Left ventricle myocardium inferior (tissue), 1 donor: Measurements from ENCODE around the gene RSPO4. TPM values are rescaled to one million over a fixed set of nuclear protein-coding genes. Genes with fewer than 3 reads are reported as not detected.

Source experiments
- DNase-seq: peaks from one replicate; pipeline ENCODE4 v3.0.0-alpha.2; 2020
- H3K27ac ChIP-seq: fragments of 200-600 bp; replicated peaks from 2 replicates; pipeline ENCODE4 v1.8.0; 2021
- H3K27me3 ChIP-seq: fragments of 200-600 bp; 2 replicates; pipeline ENCODE4 v1.8.0; 2021; ENCODE audit warnings: low read depth
- H3K36me3 ChIP-seq: fragments of 200-600 bp; 2 replicates; pipeline ENCODE4 v1.8.0; 2021
- H3K4me1 ChIP-seq: fragments of 200-600 bp; 2 replicates; pipeline ENCODE4 v1.8.0; 2021
- H3K4me3 ChIP-seq: fragments of 200-600 bp; 2 replicates; pipeline ENCODE4 v1.8.0; 2021; ENCODE audit warnings: mild to moderate bottlenecking, moderate library complexity
- H3K9me3 ChIP-seq: fragments of 200-600 bp; replicated peaks from 2 replicates; pipeline ENCODE4 v1.8.0; 2021
- CTCF ChIP-seq: fragments of 200-600 bp; IDR thresholded peaks from 2 replicates; pipeline ENCODE4 v1.8.0; 2021; ENCODE audit warnings: antibody characterized with exemption, mild to moderate bottlenecking, borderline replicate concordance
- intact Hi-C: fragments of 100-400 bp; cut with micrococcal nuclease; formaldehyde crosslinking; loops from one replicate; pipeline ENCODE4 v1.11.0; 2022
- total RNA-seq: library from RNA; stranded (reverse); fragmentation: NEBNext Ultra II Directional; extraction: Animal tissue kit (Norgen Biotek cat#: 25700); gene quantifications from one replicate; pipeline ENCODE4 v1.2.1, GENCODE V29; 2021
- donor health status: DM: no; HTN: yes; CAD: no; lungs with severe emphysema.

RSPO4 gene
- total RNA-seq, 1 donor from 2014 or later, result not detected

- Histone ChIP-seq H3K27me3 (peaks cover 39% of the 10 kb centered on the region), H3K4me3 (no peak overlapping the region), H3K36me3 (no peaks in the 10 kb centered on the region), H3K4me1 (no peaks in the 10 kb centered on the region), H3K9me3 (no peaks in the 10 kb centered on the region), H3K27ac (no peak overlapping the region)
- no peak for TF ChIP-seq CTCF
- intact Hi-C loops, result no loop called here
- DNase-seq, result no peak
Measured at GRCh38 chr20:1022871-1023270, 20.8 kb upstream of the RSPO4 start.

- DNase-seq, result no peak
- no peaks in the 10 kb centered on the region for H3K36me3 ChIP-seq
- no peak overlapping the region for H3K4me3 ChIP-seq
- H3K27ac ChIP-seq, result no peak overlapping the region
- H3K9me3 ChIP-seq, result no peaks in the 10 kb centered on the region
- intact Hi-C loops, result no loop called here
- H3K4me1 ChIP-seq, result no peaks in the 10 kb centered on the region
- peaks cover 34% of the 10 kb centered on the region for H3K27me3 ChIP-seq
- TF ChIP-seq CTCF, result no peak
Measured at GRCh38 chr20:1020614-1021013, 18.5 kb upstream of the RSPO4 start.

- Histone ChIP-seq H3K9me3 (no peaks in the 10 kb centered on the region), H3K36me3 (no peaks in the 10 kb centered on the region)
- no peak for DNase-seq
Measured at GRCh38 chr20:1019344-1019743, 17.2 kb upstream of the RSPO4 start.

GRCh38 chr20:1017677-1018076, 15.6 kb upstream of the RSPO4 start:
- Histone ChIP-seq H3K36me3 (no peaks in the 10 kb centered on the region), H3K9me3 (no peaks in the 10 kb centered on the region), H3K27me3 (peaks cover 51% of the 10 kb centered on the region), H3K4me1 (no peaks in the 10 kb centered on the region), H3K27ac (no peak overlapping the region), H3K4me3 (no peak overlapping the region)
- intact Hi-C loops, result no loop called here
- no peak for TF ChIP-seq CTCF
- no peak for DNase-seq

More at GRCh38 chr20:1019344-1019743, 17.2 kb upstream of the RSPO4 start:
- no peak for TF ChIP-seq CTCF
- Histone ChIP-seq H3K4me3 (no peak overlapping the region), H3K27me3 (peaks cover 39% of the 10 kb centered on the region), H3K4me1 (no peaks in the 10 kb centered on the region), H3K27ac (no peak overlapping the region)
- intact Hi-C loops, result no loop called here

- peaks cover 47% of the 10 kb centered on the region for H3K27me3 ChIP-seq
- H3K9me3 ChIP-seq, result no peaks in the 10 kb centered on the region
- DNase-seq, result no peak
- H3K36me3 ChIP-seq, result no peaks in the 10 kb centered on the region
- H3K4me1 ChIP-seq, result no peaks in the 10 kb centered on the region
- no peak overlapping the region for H3K4me3 ChIP-seq
- no peak overlapping the region for H3K27ac ChIP-seq
- intact Hi-C loops, result no loop called here
- no peak for TF ChIP-seq CTCF
Measured at GRCh38 chr20:1015181-1015580, 13.1 kb upstream of the RSPO4 start.

GRCh38 chr20:1014471-1014870, 12.4 kb upstream of the RSPO4 start:
- H3K36me3 ChIP-seq, result no peaks in the 10 kb centered on the region
- peaks cover 49% of the 10 kb centered on the region for H3K27me3 ChIP-seq
- TF ChIP-seq CTCF, result no peak
- H3K27ac ChIP-seq, result no peak overlapping the region
- intact Hi-C loops, result no loop called here
- no peaks in the 10 kb centered on the region for H3K4me1 ChIP-seq
- no peaks in the 10 kb centered on the region for H3K9me3 ChIP-seq
- H3K4me3 ChIP-seq, result no peak overlapping the region
- no peak for DNase-seq
